Thyroid gland (tissue), 4 donors: ENCODE results near the gene GSTT2B.
"Not testable (repeated sequence)": the region's sequence is repeated elsewhere in the genome, so short reads cannot be mapped to it uniquely, and the experiment has no call there.

Experiments used
- POLR2A ChIP-seq, 2 donors: fragments of 450-650 bp; IDR thresholded peaks; one replicate each; pipeline ENCODE4 v1.6.1; 2017; ENCODE audit warnings: antibody characterized with exemption in 2 of 2, mild to moderate bottlenecking in 2 of 2, moderate library complexity in 1 of 2
- TF ChIP-seq, protein P1 (sequence below), 6 experiments: fragments of 200-600 bp in 3 of 6; fragments of 450-650 bp in 3 of 6; sonication (generic) in 3 of 6; IDR thresholded peaks; one replicate each; pipeline ENCODE4 v1.5.1; 2016 to 2019; ENCODE audit warnings: antibody characterized with exemption in 6 of 6, mild to moderate bottlenecking in 2 of 6, inconsistent platforms in 1 of 6, moderate library complexity in 1 of 6

DNA sequence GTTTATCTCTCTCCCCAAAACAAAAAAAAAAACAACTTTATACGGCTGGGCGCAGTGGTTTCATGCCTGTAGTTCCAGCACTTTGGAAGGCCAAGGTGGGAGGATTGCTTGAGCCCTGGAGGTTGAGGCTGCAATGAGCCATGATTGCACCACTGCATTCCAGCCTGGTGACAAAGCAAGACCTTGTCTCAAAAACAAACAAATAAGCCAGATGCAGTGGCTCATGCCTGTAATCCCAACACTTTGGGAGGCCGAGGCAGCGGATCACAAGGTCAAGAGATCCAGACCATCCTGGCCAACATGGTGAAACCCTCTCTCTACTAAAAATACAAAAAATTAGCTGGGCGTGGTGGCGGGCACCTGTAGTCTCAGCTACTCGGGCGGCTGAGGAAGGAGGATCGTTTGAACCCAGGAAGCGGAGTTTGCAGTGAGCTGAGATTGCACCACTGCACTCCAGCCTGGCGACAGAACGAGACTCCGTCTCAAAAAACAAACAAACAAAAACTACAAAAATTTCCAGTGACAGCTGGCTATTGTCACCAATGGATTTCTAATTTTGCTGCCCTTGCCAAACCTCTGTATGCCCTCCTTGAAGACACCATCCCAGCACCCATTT is 39.3 kb downstream of the GSTT2B start:
- TF ChIP-seq, protein P1, sequence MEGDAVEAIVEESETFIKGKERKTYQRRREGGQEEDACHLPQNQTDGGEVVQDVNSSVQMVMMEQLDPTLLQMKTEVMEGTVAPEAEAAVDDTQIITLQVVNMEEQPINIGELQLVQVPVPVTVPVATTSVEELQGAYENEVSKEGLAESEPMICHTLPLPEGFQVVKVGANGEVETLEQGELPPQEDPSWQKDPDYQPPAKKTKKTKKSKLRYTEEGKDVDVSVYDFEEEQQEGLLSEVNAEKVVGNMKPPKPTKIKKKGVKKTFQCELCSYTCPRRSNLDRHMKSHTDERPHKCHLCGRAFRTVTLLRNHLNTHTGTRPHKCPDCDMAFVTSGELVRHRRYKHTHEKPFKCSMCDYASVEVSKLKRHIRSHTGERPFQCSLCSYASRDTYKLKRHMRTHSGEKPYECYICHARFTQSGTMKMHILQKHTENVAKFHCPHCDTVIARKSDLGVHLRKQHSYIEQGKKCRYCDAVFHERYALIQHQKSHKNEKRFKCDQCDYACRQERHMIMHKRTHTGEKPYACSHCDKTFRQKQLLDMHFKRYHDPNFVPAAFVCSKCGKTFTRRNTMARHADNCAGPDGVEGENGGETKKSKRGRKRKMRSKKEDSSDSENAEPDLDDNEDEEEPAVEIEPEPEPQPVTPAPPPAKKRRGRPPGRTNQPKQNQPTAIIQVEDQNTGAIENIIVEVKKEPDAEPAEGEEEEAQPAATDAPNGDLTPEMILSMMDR (IDR thresholded peaks at IDR 0.05) = not testable (repeated sequence)
- not testable (repeated sequence) for TF ChIP-seq POLR2A (IDR thresholded peaks at IDR 0.05)
